Caco-2 (cell line): Measurements from ENCODE around the gene OR10A6. TPM values are rescaled to one million over a fixed set of nuclear protein-coding genes. Genes with fewer than 3 reads are reported as not detected.

Experiments used
- BruUV-seq: library from RNA; stranded (reverse); fragments of 400-500 nt; replicated peaks from 2 replicates; lab custom pipeline; 2021; lab: Mats Ljungman, UMichigan
- CTCF ChIA-PET: fragments of 300-600 bp; sonication (Branson Sonifier 250); formaldehyde crosslinking; loops from one replicate; lab custom pipeline; 2022; ENCODE audit warnings: antibody characterized with exemption; lab: Charles Lee
- POLR2A ChIA-PET: fragments of 300-600 bp; sonication (Branson Sonifier 250); formaldehyde crosslinking; loops from one replicate; lab custom pipeline; 2022; ENCODE audit warnings: antibody characterized with exemption; lab: Charles Lee
- DNase-seq, 2 experiments: peaks; one replicate each; pipeline versions ENCODE4 v3.0.0 to v3.0.0-alpha.2; 2020 to 2022
- H3K27me3 ChIP-seq: replicated peaks from 2 replicates; pipeline ENCODE4 v1.6.0; 2011; ENCODE audit warnings: low read length; ENCODE audit not compliant: control insufficient read depth, insufficient read depth
- H3K36me3 ChIP-seq: 2 replicates; pipeline ENCODE4 v1.5.1; 2011; ENCODE audit warnings: low read length; ENCODE audit not compliant: control insufficient read depth, insufficient read depth
- H3K4me1 ChIP-seq: fragments of 250-450 bp; sonication (Bioruptor Pico); 2 replicates; pipeline ENCODE4 v1.5.1; 2020; ENCODE audit warnings: mild to moderate bottlenecking
- H3K4me3 ChIP-seq: 2 replicates; pipeline ENCODE4 v1.5.1; 2011; ENCODE audit warnings: low read depth, mild to moderate bottlenecking, control low read depth, low read length
- H3K9me3 ChIP-seq: fragments of 250-450 bp; sonication (Bioruptor Pico); 2 replicates; pipeline ENCODE4 v1.5.1; 2020; ENCODE audit warnings: mild to moderate bottlenecking, moderate library complexity
- H3K27ac Mint-ChIP-seq: one replicate; pipeline ENCODE4 v1.8.0; 2022; ENCODE audit warnings: mixed read lengths; ENCODE audit not compliant: unreplicated experiment
- H3K27me3 Mint-ChIP-seq: one replicate; pipeline ENCODE4 v1.8.0; 2022; ENCODE audit warnings: mixed read lengths; ENCODE audit not compliant: insufficient read depth, unreplicated experiment
- H3K36me3 Mint-ChIP-seq: one replicate; pipeline ENCODE4 v1.8.0; 2022; ENCODE audit warnings: mild to moderate bottlenecking, mixed read lengths; ENCODE audit not compliant: insufficient read depth, unreplicated experiment
- H3K4me1 Mint-ChIP-seq: one replicate; pipeline ENCODE4 v1.8.0; 2022; ENCODE audit warnings: low read depth, mixed read lengths; ENCODE audit not compliant: unreplicated experiment
- H3K4me3 Mint-ChIP-seq: one replicate; pipeline ENCODE4 v1.8.0; 2022; ENCODE audit warnings: mild to moderate bottlenecking, moderate library complexity, mixed read lengths; ENCODE audit not compliant: unreplicated experiment
- H3K9me3 Mint-ChIP-seq: one replicate; pipeline ENCODE4 v1.8.0; 2022; ENCODE audit warnings: mixed read lengths; ENCODE audit not compliant: unreplicated experiment
- CTCF ChIP-seq, 2 experiments: fragments of 200-600 bp in 1 of 2; IDR thresholded peaks; 1 replicate in 1 of 2; 2 replicates in 1 of 2; pipeline versions ENCODE4 v1.5.1 to v1.8.0; 2011 to 2022; ENCODE audit warnings: antibody characterized with exemption in 1 of 2, control low read depth in 1 of 2, inconsistent platforms in 1 of 2, low read depth in 1 of 2, low read length in 1 of 2, mild to moderate bottlenecking in 1 of 2, moderate library complexity in 1 of 2; ENCODE audit not compliant: insufficient read depth in 1 of 2, severe bottlenecking in 1 of 2, unreplicated experiment in 1 of 2
- intact Hi-C: fragments of 100-400 bp; cut with micrococcal nuclease; formaldehyde crosslinking; loops from one replicate; pipeline ENCODE4 v1.10.0; 2022; ENCODE audit not compliant: unreplicated experiment
- total RNA-seq: library from RNA; stranded (reverse); gene quantifications from 2 replicates; pipeline ENCODE4 v1.2.3, GENCODE V29; 2022

OR10A6 gene
- total RNA-seq, 1 experiment from 2014 or later: not detected

GRCh38 chr11:7973011-7973410, 41.9 kb upstream of the OR10A6 start:
- intact Hi-C loops: no loop called here
- ChIA-PET CTCF (no interaction called here), POLR2A (no interaction called here)
- H3K4me1 ChIP-seq: peaks cover 24% of the 10 kb centered on the region
- Mint-ChIP-seq H3K36me3 (no peaks in the 10 kb centered on the region), H3K4me1 (peaks cover 21% of the 10 kb centered on the region), H3K27ac (no peak overlapping the region), H3K4me3 (no peak overlapping the region), H3K9me3 (peaks cover 8% of the 10 kb centered on the region), H3K27me3 (no peaks in the 10 kb centered on the region)
- no peak for DNase-seq
- H3K27me3 ChIP-seq: no peaks in the 10 kb centered on the region
- H3K9me3 ChIP-seq: no peaks in the 10 kb centered on the region
- no TSS peak for BruUV-seq
- no peak for TF ChIP-seq CTCF (IDR thresholded peaks at IDR 0.05; ENCODE audit: insufficient read depth in 1 of 2, low read depth in 1 of 2, low read length in 1 of 2, severe bottlenecking in 1 of 2, unreplicated experiment in 1 of 2)
- H3K4me3 ChIP-seq: no peak overlapping the region
- no peaks in the 10 kb centered on the region for H3K36me3 ChIP-seq

DNA sequence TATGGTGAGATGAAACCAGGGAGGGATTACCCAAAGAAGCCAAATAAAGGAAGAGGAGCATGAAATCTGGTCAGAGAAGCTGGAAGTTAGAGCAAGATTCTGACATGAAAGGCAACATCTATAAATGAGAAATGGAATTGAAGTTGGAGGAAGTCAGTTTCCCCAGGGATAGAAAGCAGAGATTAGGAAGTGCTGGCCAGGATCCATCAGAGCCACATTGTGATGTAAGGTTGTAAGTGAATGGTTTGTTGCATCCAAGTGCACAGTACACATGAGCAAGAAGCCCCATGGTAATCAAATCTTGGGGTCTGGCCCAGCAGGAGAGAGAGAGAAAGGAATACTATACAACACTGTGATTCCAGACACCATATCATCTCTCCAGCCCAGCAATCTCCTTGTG, 40.8 kb upstream of the OR10A6 start:
- Histone ChIP-seq H3K4me3 (no peak overlapping the region), H3K36me3 (no peaks in the 10 kb centered on the region), H3K27me3 (no peaks in the 10 kb centered on the region), H3K9me3 (no peaks in the 10 kb centered on the region), H3K4me1 (peaks cover 24% of the 10 kb centered on the region)
- Mint-ChIP-seq H3K4me1 (peaks cover 25% of the 10 kb centered on the region), H3K36me3 (no peaks in the 10 kb centered on the region), H3K27ac (no peak overlapping the region), H3K4me3 (no peak overlapping the region), H3K27me3 (no peaks in the 10 kb centered on the region), H3K9me3 (no peaks in the 10 kb centered on the region)
- TF ChIP-seq CTCF (IDR thresholded peaks at IDR 0.05; ENCODE audit: insufficient read depth in 1 of 2, low read depth in 1 of 2, low read length in 1 of 2, severe bottlenecking in 1 of 2, unreplicated experiment in 1 of 2): no peak
- DNase-seq: no peak
- no TSS peak for BruUV-seq
- ChIA-PET CTCF (no interaction called here), POLR2A (no interaction called here)
- intact Hi-C loops: no loop called here

DNA sequence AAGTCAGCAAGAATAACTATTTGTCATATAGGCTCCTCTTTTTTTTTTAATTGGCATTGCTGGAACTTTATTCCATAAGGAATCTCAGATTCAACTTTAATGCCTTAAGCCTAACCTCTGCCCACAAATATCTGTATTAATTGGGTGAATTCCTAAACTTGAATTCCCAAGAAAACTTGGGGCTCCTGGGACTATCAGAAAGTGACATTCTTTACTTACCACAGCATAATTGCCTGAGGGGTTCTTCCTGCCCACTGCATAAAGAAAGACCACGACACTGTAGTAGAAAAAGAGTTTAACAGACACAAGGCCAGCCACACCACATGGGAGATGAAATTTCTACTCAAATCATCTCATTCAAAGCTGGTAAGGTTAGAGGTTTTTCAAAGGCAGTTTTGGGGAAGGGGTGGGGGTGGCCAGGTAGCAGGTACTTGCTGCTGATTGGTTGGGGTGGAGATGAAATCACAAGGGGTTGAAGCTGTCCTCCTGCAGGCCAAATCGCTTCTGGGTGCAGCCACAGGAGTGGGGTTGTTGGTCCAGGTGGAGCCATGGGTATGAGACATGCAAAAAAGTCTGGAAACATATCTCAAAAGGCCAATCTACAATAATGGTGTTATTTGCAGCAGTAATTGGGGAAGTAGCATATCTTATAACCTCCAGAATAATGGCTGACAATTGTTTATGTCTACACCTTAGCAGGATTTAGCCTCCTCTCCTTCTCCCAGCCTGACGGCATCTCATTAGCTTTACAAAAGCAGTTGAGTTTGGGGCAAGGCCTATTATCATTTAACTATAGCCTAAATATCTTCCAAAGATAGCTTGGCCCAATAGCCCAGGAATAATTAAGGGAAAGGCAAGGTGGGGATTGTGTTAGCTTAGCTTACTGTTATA, 38.9 kb upstream of the OR10A6 start:
- DNase-seq: no peak
- H3K9me3 Mint-ChIP-seq: no peaks in the 10 kb centered on the region
- no peaks in the 10 kb centered on the region for H3K27me3 ChIP-seq
- ChIA-PET POLR2A (no interaction called here), CTCF (no interaction called here)
- intact Hi-C loops: no loop called here
- no peak overlapping the region for H3K4me3 Mint-ChIP-seq
- peaks cover 28% of the 10 kb centered on the region for H3K4me1 Mint-ChIP-seq
- peaks cover 24% of the 10 kb centered on the region for H3K4me1 ChIP-seq
- H3K36me3 ChIP-seq: no peaks in the 10 kb centered on the region
- H3K9me3 ChIP-seq: no peaks in the 10 kb centered on the region
- no peaks in the 10 kb centered on the region for H3K36me3 Mint-ChIP-seq
- H3K27me3 Mint-ChIP-seq: no peaks in the 10 kb centered on the region
- no peak overlapping the region for H3K27ac Mint-ChIP-seq
- no peak overlapping the region for H3K4me3 ChIP-seq
- no TSS peak for BruUV-seq
- TF ChIP-seq CTCF (IDR thresholded peaks at IDR 0.05; ENCODE audit: insufficient read depth in 1 of 2, low read depth in 1 of 2, low read length in 1 of 2, severe bottlenecking in 1 of 2, unreplicated experiment in 1 of 2): no peak
